DND-41 (cell line): ENCODE data around the gene ACP5.

Experiments used
- ATAC-seq: fragments of 200-7000 bp; cut with Tn5 transposase; 3 replicates; pipeline ENCODE4 v1.9.1; 2021; ENCODE audit warnings: low read depth; ENCODE audit not compliant: insufficient read depth
- DNase-seq: peaks from one replicate; pipeline ENCODE4 v3.0.0-alpha.2; 2020
- H2AFZ ChIP-seq: 2 replicates; pipeline ENCODE4 v1.6.0; 2012; ENCODE audit warnings: low read depth, low read length
- H3K27ac ChIP-seq: 2 replicates; pipeline ENCODE4 v1.5.1; 2012; ENCODE audit warnings: low read length, inconsistent platforms
- H3K27me3 ChIP-seq: fragments of 200-600 bp; sonication (generic); 2 replicates; pipeline ENCODE4 v1.6.0; 2012; ENCODE audit warnings: low read length, mild to moderate bottlenecking, inconsistent platforms; ENCODE audit not compliant: insufficient read depth, poor library complexity
- H3K36me3 ChIP-seq: 2 replicates; pipeline ENCODE4 v1.5.1; 2012; ENCODE audit warnings: low read length, inconsistent platforms; ENCODE audit not compliant: insufficient read depth
- H3K4me1 ChIP-seq: 2 replicates; pipeline ENCODE4 v1.5.1; 2012; ENCODE audit warnings: mild to moderate bottlenecking, low read length; ENCODE audit not compliant: insufficient read depth
- H3K4me2 ChIP-seq: 2 replicates; pipeline ENCODE4 v1.6.0; 2012; ENCODE audit warnings: mild to moderate bottlenecking, moderate library complexity, low read length, inconsistent platforms; ENCODE audit not compliant: insufficient read depth
- H3K4me3 ChIP-seq, 2 experiments: fragments of 200-600 bp in 1 of 2; shearing (Covaris generic) in 1 of 2; 2 replicates each; pipeline ENCODE4 v1.5.1; 2012 to 2016; ENCODE audit warnings: inconsistent platforms in 2 of 2, low read length in 2 of 2, mild to moderate bottlenecking in 2 of 2, low read depth in 1 of 2, moderate library complexity in 1 of 2
- H3K79me2 ChIP-seq: 2 replicates; pipeline ENCODE4 v1.6.0; 2012; ENCODE audit warnings: low read length, inconsistent platforms; ENCODE audit not compliant: insufficient read depth
- H3K9ac ChIP-seq: 2 replicates; pipeline ENCODE4 v1.6.0; 2012; ENCODE audit warnings: low read depth, mild to moderate bottlenecking, inconsistent platforms, low read length, moderate library complexity
- H3K9me3 ChIP-seq: 2 replicates; pipeline ENCODE4 v1.5.1; 2012; ENCODE audit warnings: low read length, moderate library complexity, mild to moderate bottlenecking, inconsistent platforms; ENCODE audit not compliant: insufficient read depth, severe bottlenecking
- H4K20me1 ChIP-seq: 2 replicates; pipeline ENCODE4 v1.6.0; 2012; ENCODE audit warnings: low read length; ENCODE audit not compliant: insufficient read depth
- CTCF ChIP-seq: IDR thresholded peaks from 2 replicates; pipeline ENCODE4 v1.5.1; 2012; ENCODE audit warnings: borderline replicate concordance, low read length, moderate library complexity, mild to moderate bottlenecking; ENCODE audit not compliant: poor library complexity, severe bottlenecking; ENCODE audit errors: extremely low read depth
- EZH2 ChIP-seq: IDR thresholded peaks from 3 replicates; pipeline ENCODE4 v1.6.1; 2012; ENCODE audit warnings: borderline replicate concordance, low read depth, mild to moderate bottlenecking, moderate library complexity, low read length, inconsistent platforms; ENCODE audit not compliant: severe bottlenecking

ACP5 gene

GRCh38 chr19:11563532-11563931 lies 13.9 kb downstream of the ACP5 start:
- H3K4me1 ChIP-seq: peaks cover 12% of the 10 kb centered on the region
- no peak overlapping the region for H3K9ac ChIP-seq
- H3K27ac ChIP-seq: no peak overlapping the region
- H3K27me3 ChIP-seq: no peaks in the 10 kb centered on the region
- no peak overlapping the region for H3K4me3 ChIP-seq
- no peaks in the 10 kb centered on the region for H3K36me3 ChIP-seq
- H2AFZ ChIP-seq: no peak overlapping the region
- peaks cover 10% of the 10 kb centered on the region for H3K79me2 ChIP-seq
- ATAC-seq: no peak
- H4K20me1 ChIP-seq: no peaks in the 10 kb centered on the region
- DNase-seq: no peak
- H3K4me2 ChIP-seq: no peak overlapping the region
- TF ChIP-seq CTCF: no peak
- TF ChIP-seq EZH2: no peak
- no peaks in the 10 kb centered on the region for H3K9me3 ChIP-seq

DNA sequence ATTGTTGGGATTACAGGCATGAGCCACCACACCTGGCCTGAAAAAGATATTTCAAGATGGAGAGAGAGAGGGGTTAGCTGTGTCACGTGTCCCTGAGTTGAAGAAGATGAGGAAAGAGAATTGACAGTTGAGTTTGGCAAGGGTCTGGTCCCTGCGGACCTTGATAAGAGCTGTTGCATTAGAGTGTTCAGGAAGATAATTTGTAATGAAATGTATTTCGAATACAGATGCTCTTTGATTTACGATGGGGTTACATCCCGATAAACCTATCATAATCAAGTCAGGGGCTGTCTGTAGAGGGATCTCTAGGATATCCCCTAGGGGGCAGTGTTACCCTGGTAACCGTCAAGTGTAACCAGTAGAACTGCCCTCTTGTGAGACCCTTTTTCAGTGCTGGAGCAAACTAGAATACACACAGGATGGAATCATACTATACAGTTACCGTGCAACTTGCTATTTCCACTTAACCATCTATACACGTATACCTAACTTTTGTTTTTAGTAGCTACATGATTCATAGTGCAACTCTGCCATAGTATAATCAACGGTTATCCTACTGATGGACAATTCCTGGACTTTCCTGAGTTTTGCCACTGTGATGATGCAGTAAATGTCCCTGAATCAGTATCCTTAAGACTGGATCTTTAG lies 16.9 kb downstream of the ACP5 start:
- no peak overlapping the region for H3K27ac ChIP-seq
- DNase-seq: peak; percentile 79
- peaks cover 31% of the 10 kb centered on the region for H3K4me1 ChIP-seq
- peak; percentile 63 for ATAC-seq
- H4K20me1 ChIP-seq: peaks cover 18% of the 10 kb centered on the region
- peak overlapping the region; percentile 60 for H3K9ac ChIP-seq
- H3K4me2 ChIP-seq: peak overlapping the region; percentile 85
- H3K27me3 ChIP-seq: no peaks in the 10 kb centered on the region
- peaks cover 5% of the 10 kb centered on the region for H3K36me3 ChIP-seq
- H3K79me2 ChIP-seq: peaks cover 39% of the 10 kb centered on the region
- H3K4me3 ChIP-seq: peak overlapping the region in 1 of 2 experiments; percentile 84; a peak in 2 of 4 replicates
- no peaks in the 10 kb centered on the region for H3K9me3 ChIP-seq
- TF ChIP-seq EZH2: no peak
- peak; percentile 91 for TF ChIP-seq CTCF
- no peak overlapping the region for H2AFZ ChIP-seq

GRCh38 chr19:11558881-11559828 lies 18.3 kb downstream of the ACP5 start, which contains the start of gene ELOF1:
ELOF1 (minus strand) TSS chr19:11559230; CDS start chr19:11554347, 4,883 bp downstream.
- ATAC-seq: peak; percentile 97
- Histone ChIP-seq H3K27ac (peak within 1 kb of the TSS; percentile 80), H4K20me1 (peaks cover 25% of the 10 kb centered on the region), H3K36me3 (peaks cover 15% of the 10 kb centered on the region), H3K4me3 (peak within 1 kb of the TSS; percentile 68 to 84), H3K4me2 (peak within 1 kb of the TSS; percentile 85), H3K4me1 (peaks cover 31% of the 10 kb centered on the region), H3K9ac (peak within 1 kb of the TSS; percentile 60), H3K9me3 (no peaks in the 10 kb centered on the region), H3K27me3 (no peaks in the 10 kb centered on the region), H3K79me2 (peaks cover 44% of the 10 kb centered on the region), H2AFZ (peak within 1 kb of the TSS; percentile 89)
- TF ChIP-seq CTCF (peak; percentile 42), EZH2 (no peak)
- DNase-seq: peak; percentile 98
